Gastroesophageal sphincter (tissue), 4 donors: ENCODE data around the gene FADS6. TPM values are rescaled to one million over a fixed set of nuclear protein-coding genes. Genes with fewer than 3 reads are reported as not detected.
A peak's percentile ranks its signal among the peaks of the same experiment; 100 is the strongest.

Experiments
- ATAC-seq: fragments of 150-250 bp; one replicate; pipeline ENCODE4 v1.9.1; 2016; ENCODE audit warnings: mild to moderate bottlenecking, moderate library complexity
- H3K27ac ChIP-seq, 4 donors: fragments of 200-600 bp; sonication (generic) in 3 of 4; 1 replicate in 3 of 4; 2 replicates in 1 of 4; pipeline ENCODE4 v1.5.1; 2016 to 2019
- H3K27me3 ChIP-seq: fragments of 200-600 bp; sonication (generic); one replicate; pipeline ENCODE4 v1.5.1; 2019
- H3K36me3 ChIP-seq, 2 donors: fragments of 200-600 bp; sonication (generic); one replicate each; pipeline ENCODE4 v1.5.1; 2019; ENCODE audit warnings: control low read depth in 1 of 2
- H3K4me1 ChIP-seq, 3 donors: fragments of 200-600 bp; sonication (generic); 1 replicate in 2 of 3; 2 replicates in 1 of 3; pipeline ENCODE4 v1.5.1; 2016 to 2019; ENCODE audit warnings: control low read depth in 2 of 3
- H3K4me3 ChIP-seq, 2 donors: fragments of 200-600 bp; sonication (generic); one replicate each; pipeline ENCODE4 v1.5.1; 2019; ENCODE audit warnings: mild to moderate bottlenecking in 1 of 2, moderate library complexity in 1 of 2
- H3K9me3 ChIP-seq, 3 donors: fragments of 200-600 bp; sonication (generic); one replicate each; pipeline ENCODE4 v1.5.1; 2017 to 2019; ENCODE audit warnings: control low read depth in 2 of 3
- CTCF ChIP-seq, 4 experiments: fragments of 200-600 bp in 2 of 4; fragments of 450-650 bp in 2 of 4; sonication (generic) in 1 of 4; IDR thresholded peaks; one replicate each; pipeline ENCODE4 v1.5.1; 2017 to 2019; ENCODE audit warnings: antibody characterized with exemption in 4 of 4, mild to moderate bottlenecking in 2 of 4, moderate library complexity in 2 of 4
- EP300 ChIP-seq: sonication (generic); formaldehyde crosslinking; IDR thresholded peaks from one replicate; pipeline ENCODE4 v1.6.1; 2017; ENCODE audit warnings: antibody characterized with exemption, mild to moderate bottlenecking
- POLR2A ChIP-seq, 2 donors: fragments of 450-650 bp; IDR thresholded peaks; one replicate each; pipeline ENCODE4 v1.6.1; 2017; ENCODE audit warnings: antibody characterized with exemption in 2 of 2, mild to moderate bottlenecking in 2 of 2, moderate library complexity in 1 of 2
- POLR2AphosphoS5 ChIP-seq: sonication (generic); formaldehyde crosslinking; IDR thresholded peaks from one replicate; pipeline ENCODE4 v1.6.1; 2017; ENCODE audit warnings: antibody characterized with exemption
- WGBS, 2 donors: methylation state at CpG; one replicate each; pipeline ENCODE4 v1.1.5; 2018; ENCODE audit warnings: low coverage in 1 of 2; 5-methylcytosine and 5-hydroxymethylcytosine counted together
- total RNA-seq, 4 donors: library from RNA; depleted of rRNA; stranded (reverse); fragments of >200 nt; gene quantifications; one replicate each; pipeline ENCODE4 v1.1.0, GENCODE V29; 2016

FADS6 gene
- total RNA-seq, 4 donors from 2014 or later, result 0.37 TPM; not detected in 3

- no peak overlapping the region for H3K27ac ChIP-seq
- no peaks in the 10 kb centered on the region for H3K36me3 ChIP-seq
- TF ChIP-seq POLR2A (IDR thresholded peaks at IDR 0.05) (no peak), POLR2AphosphoS5 (no peak), EP300 (no peak), CTCF (IDR thresholded peaks at IDR 0.05) (no peak)
- no peaks in the 10 kb centered on the region for H3K9me3 ChIP-seq
- peaks cover 0 to 40% (median 23%) of the 10 kb centered on the region in 3 donors for H3K4me1 ChIP-seq
- 18% methylated on average over 6 of the region's 36 CpGs; no CpG with 5 or more reads in 1 of the 2 donors for WGBS, 2 donors
- peaks cover 72% of the 10 kb centered on the region for H3K27me3 ChIP-seq
- ATAC-seq, result no peak
- peak overlapping the region in 1 of 2 donors; percentile 41 for H3K4me3 ChIP-seq
Measured at GRCh38 chr17:74861662-74862107, 31.7 kb downstream of the FADS6 start.

GRCh38 chr17:74860872-74861661, 32.4 kb downstream of the FADS6 start:
- no peak for TF ChIP-seq POLR2AphosphoS5
- no peak for TF ChIP-seq POLR2A (IDR thresholded peaks at IDR 0.05)
- no peak for TF ChIP-seq CTCF (IDR thresholded peaks at IDR 0.05)
- no peak for TF ChIP-seq EP300
- Histone ChIP-seq H3K27ac (peak overlapping the region in 1 of 4 donors; percentile 40), H3K27me3 (peaks cover 78% of the 10 kb centered on the region), H3K36me3 (no peaks in the 10 kb centered on the region), H3K9me3 (no peaks in the 10 kb centered on the region), H3K4me1 (peaks cover 0 to 40% (median 23%) of the 10 kb centered on the region in 3 donors), H3K4me3 (peak overlapping the region in 1 of 2 donors; percentile 41)
- ATAC-seq, result no peak
- WGBS, 2 donors, result 0% methylated on average over 2 to 5 of the region's 96 CpGs

- 0 to 7% methylated on average over 3 to 5 of the region's 44 CpGs for WGBS, 2 donors
- Histone ChIP-seq H3K27ac (no peak overlapping the region), H3K4me3 (peak overlapping the region in 1 of 2 donors; percentile 41), H3K9me3 (no peaks in the 10 kb centered on the region), H3K36me3 (no peaks in the 10 kb centered on the region), H3K4me1 (peaks cover 0 to 40% (median 23%) of the 10 kb centered on the region in 3 donors), H3K27me3 (peaks cover 85% of the 10 kb centered on the region)
- no peak for TF ChIP-seq POLR2A (IDR thresholded peaks at IDR 0.05)
- no peak for ATAC-seq
Measured at GRCh38 chr17:74860229-74860871, 33.1 kb downstream of the FADS6 start.

GRCh38 chr17:74859459-74860228, 33.8 kb downstream of the FADS6 start, which contains the start of gene GRIN2C:
Gene GRIN2C, minus strand, starts transcription at chr17:74859885. Its CDS starts 4,793 bp downstream, at chr17:74855092.
- WGBS, 2 donors, result 0% methylated on average over 3 to 4 of the region's 72 CpGs
- Histone ChIP-seq H3K4me1 (peaks cover 0 to 37% (median 23%) of the 10 kb centered on the region in 3 donors), H3K9me3 (no peaks in the 10 kb centered on the region), H3K27me3 (peaks cover 92% of the 10 kb centered on the region), H3K4me3 (peak within 1 kb of the TSS in 1 of 2 donors; percentile 41), H3K27ac (no peak within 1 kb of the TSS), H3K36me3 (no peaks in the 10 kb centered on the region)
- TF ChIP-seq POLR2A (IDR thresholded peaks at IDR 0.05) (no peak), CTCF (IDR thresholded peaks at IDR 0.05) (peak in 3 of 4 experiments; percentile 15 to 53 (median 21))
- no peak for ATAC-seq
